Memory B cell (primary cell): Measurements from ENCODE around the gene HEPACAM2.

ENCODE experiments used
- ATAC-seq: fragments of 150-1000 bp; cut with Tn5 transposase; 2 replicates; pipeline ENCODE4 v1.10.0; 2021; ENCODE audit warnings: low read depth, mild to moderate bottlenecking, moderate library complexity
- DNase-seq, 2 donors: peaks; one replicate each; pipeline ENCODE4 v3.0.0; 2022; ENCODE audit warnings: low spot score in 2 of 2
- H3K27ac Mint-ChIP-seq: one replicate; pipeline ENCODE4 v1.8.0; 2022; ENCODE audit warnings: mild to moderate bottlenecking, moderate library complexity, mixed read lengths
- H3K27me3 Mint-ChIP-seq: one replicate; pipeline ENCODE4 v1.8.0; 2022; ENCODE audit warnings: mixed read lengths
- H3K36me3 Mint-ChIP-seq: one replicate; pipeline ENCODE4 v1.8.0; 2022; ENCODE audit warnings: mild to moderate bottlenecking, mixed read lengths
- H3K4me1 Mint-ChIP-seq: one replicate; pipeline ENCODE4 v1.8.0; 2022; ENCODE audit warnings: mixed read lengths
- H3K4me3 Mint-ChIP-seq: one replicate; pipeline ENCODE4 v1.8.0; 2022; ENCODE audit warnings: mild to moderate bottlenecking, moderate library complexity, mixed read lengths
- H3K9me3 Mint-ChIP-seq: one replicate; pipeline ENCODE4 v1.8.0; 2022; ENCODE audit warnings: mixed read lengths

The HEPACAM2 gene

GRCh38 chr7:93228302-93228701 is 2.0 kb upstream of the HEPACAM2 start:
- H3K4me3 Mint-ChIP-seq = no peak overlapping the region

DNA sequence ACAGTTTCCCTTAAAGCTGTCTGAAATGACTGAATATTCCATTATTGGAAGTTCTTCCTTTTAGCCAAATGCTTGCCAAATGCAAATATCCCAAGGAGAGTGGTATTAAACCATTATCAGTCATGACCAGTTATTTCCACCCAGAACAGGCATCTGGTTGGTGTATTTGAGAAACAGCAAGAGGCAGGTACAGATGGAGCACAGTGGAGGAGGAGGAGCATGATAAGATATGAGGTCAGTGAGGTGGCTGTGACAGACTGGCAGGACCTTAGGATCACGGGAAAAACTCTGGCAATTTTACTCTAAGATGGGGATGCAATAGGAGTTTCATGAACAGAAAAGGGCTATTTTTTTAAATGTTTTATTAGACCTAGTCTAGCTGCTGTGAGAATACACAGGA is 6.4 kb downstream of the HEPACAM2 start:
- peaks cover 12% of the 10 kb centered on the region for H3K27me3 Mint-ChIP-seq
- no peaks in the 10 kb centered on the region for H3K4me1 Mint-ChIP-seq
- DNase-seq (no peak), ATAC-seq (no peak)
- H3K27ac Mint-ChIP-seq = no peak overlapping the region
- no peaks in the 10 kb centered on the region for H3K9me3 Mint-ChIP-seq
- H3K36me3 Mint-ChIP-seq = no peaks in the 10 kb centered on the region
- no peak overlapping the region for H3K4me3 Mint-ChIP-seq

More at GRCh38 chr7:93228302-93228701, 2.0 kb upstream of the HEPACAM2 start:
- no peaks in the 10 kb centered on the region for H3K27me3 Mint-ChIP-seq
- H3K9me3 Mint-ChIP-seq = no peaks in the 10 kb centered on the region
- H3K36me3 Mint-ChIP-seq = no peaks in the 10 kb centered on the region
- no peak overlapping the region for H3K27ac Mint-ChIP-seq
- ATAC-seq = no peak
- peaks cover 3% of the 10 kb centered on the region for H3K4me1 Mint-ChIP-seq
- DNase-seq = peak in 1 of 2 donors; percentile 65

- H3K27ac Mint-ChIP-seq = no peak overlapping the region
- no peak for DNase-seq
- no peaks in the 10 kb centered on the region for H3K4me1 Mint-ChIP-seq
- ATAC-seq = no peak
- H3K27me3 Mint-ChIP-seq = peaks cover 12% of the 10 kb centered on the region
- H3K36me3 Mint-ChIP-seq = no peaks in the 10 kb centered on the region
- no peaks in the 10 kb centered on the region for H3K9me3 Mint-ChIP-seq
- no peak overlapping the region for H3K4me3 Mint-ChIP-seq
Observed at GRCh38 chr7:93218997-93219827, 7.1 kb downstream of the HEPACAM2 start.

DNA sequence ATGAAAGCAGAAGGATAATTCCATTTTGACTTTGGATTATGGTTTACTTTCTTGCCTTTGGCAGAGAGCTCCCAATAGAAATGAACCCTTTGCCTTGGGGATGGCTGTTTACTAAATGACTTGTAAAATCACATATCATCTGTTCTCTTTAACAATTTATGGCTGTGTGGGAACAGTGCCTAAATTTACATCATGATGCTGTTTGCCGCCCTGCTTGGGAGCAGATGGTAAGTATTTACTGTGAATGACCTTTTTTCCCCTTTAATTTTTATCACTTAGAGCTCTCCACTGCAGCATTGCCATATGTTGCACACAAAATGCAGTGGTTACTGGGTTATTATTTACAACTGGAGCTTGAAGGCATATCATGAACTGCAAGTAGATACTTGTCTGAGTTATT is 13.4 kb downstream of the HEPACAM2 start:
- Mint-ChIP-seq H3K36me3 (no peaks in the 10 kb centered on the region), H3K27ac (no peak overlapping the region), H3K4me1 (peaks cover 3% of the 10 kb centered on the region), H3K9me3 (no peaks in the 10 kb centered on the region), H3K4me3 (no peak overlapping the region), H3K27me3 (peaks cover 15% of the 10 kb centered on the region)
- DNase-seq (no peak), ATAC-seq (no peak)

GRCh38 chr7:93211228-93211818 is 14.9 kb downstream of the HEPACAM2 start:
- DNase-seq = no peak
- H3K4me1 Mint-ChIP-seq = peaks cover 3% of the 10 kb centered on the region
- peaks cover 12% of the 10 kb centered on the region for H3K27me3 Mint-ChIP-seq

DNA sequence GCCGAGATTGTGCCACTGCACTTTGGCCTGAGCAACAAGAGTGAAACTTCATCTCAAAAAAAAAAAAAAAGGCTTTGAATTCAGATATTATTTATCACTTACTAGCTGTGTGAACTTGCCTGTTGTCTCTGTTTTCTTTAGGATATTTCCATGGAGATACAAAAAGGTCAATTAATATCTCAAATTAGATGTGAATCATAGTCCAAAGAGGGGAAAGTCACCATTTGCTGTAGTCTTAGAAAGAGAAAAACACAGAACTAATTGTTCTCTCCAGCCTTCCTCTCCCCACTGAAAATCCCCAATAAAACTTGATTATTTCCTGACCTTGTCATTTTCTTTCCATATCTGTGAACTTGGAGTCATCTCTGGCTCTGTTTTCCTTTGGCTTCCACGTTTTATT is 21.2 kb downstream of the HEPACAM2 start:
- DNase-seq (no peak), ATAC-seq (no peak)
- no peak overlapping the region for H3K27ac Mint-ChIP-seq
- H3K9me3 Mint-ChIP-seq = no peaks in the 10 kb centered on the region
- no peaks in the 10 kb centered on the region for H3K4me1 Mint-ChIP-seq
- H3K27me3 Mint-ChIP-seq = peaks cover 9% of the 10 kb centered on the region
- no peaks in the 10 kb centered on the region for H3K36me3 Mint-ChIP-seq
- no peak overlapping the region for H3K4me3 Mint-ChIP-seq

More at GRCh38 chr7:93211228-93211818, 14.9 kb downstream of the HEPACAM2 start:
- Mint-ChIP-seq H3K36me3 (no peaks in the 10 kb centered on the region), H3K27ac (no peak overlapping the region), H3K9me3 (no peaks in the 10 kb centered on the region), H3K4me3 (no peak overlapping the region)
- no peak for ATAC-seq

DNA sequence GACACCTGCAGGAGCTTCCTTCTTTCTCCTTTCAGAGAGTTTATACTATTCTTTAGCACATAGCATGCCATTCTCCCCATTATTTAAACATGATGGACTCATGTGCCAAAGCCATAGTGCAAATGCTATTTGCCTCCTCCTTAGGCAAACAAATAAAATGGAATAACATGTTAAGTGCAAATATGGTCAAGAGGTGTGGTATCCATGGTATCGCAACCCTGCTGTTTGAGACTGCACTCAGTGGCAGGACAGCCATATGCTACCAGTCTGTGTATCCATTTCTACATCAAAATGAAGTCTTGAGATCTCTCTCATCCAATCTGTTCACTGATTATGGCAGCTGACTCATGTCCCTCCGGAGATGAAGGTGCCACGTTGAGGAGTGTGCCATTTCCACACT is 22.8 kb downstream of the HEPACAM2 start:
- no peak overlapping the region for H3K4me3 Mint-ChIP-seq
- no peak for DNase-seq
- no peak for ATAC-seq
- H3K36me3 Mint-ChIP-seq = no peaks in the 10 kb centered on the region
- H3K27ac Mint-ChIP-seq = no peak overlapping the region
- no peaks in the 10 kb centered on the region for H3K9me3 Mint-ChIP-seq
- peaks cover 9% of the 10 kb centered on the region for H3K27me3 Mint-ChIP-seq
- no peaks in the 10 kb centered on the region for H3K4me1 Mint-ChIP-seq

DNA sequence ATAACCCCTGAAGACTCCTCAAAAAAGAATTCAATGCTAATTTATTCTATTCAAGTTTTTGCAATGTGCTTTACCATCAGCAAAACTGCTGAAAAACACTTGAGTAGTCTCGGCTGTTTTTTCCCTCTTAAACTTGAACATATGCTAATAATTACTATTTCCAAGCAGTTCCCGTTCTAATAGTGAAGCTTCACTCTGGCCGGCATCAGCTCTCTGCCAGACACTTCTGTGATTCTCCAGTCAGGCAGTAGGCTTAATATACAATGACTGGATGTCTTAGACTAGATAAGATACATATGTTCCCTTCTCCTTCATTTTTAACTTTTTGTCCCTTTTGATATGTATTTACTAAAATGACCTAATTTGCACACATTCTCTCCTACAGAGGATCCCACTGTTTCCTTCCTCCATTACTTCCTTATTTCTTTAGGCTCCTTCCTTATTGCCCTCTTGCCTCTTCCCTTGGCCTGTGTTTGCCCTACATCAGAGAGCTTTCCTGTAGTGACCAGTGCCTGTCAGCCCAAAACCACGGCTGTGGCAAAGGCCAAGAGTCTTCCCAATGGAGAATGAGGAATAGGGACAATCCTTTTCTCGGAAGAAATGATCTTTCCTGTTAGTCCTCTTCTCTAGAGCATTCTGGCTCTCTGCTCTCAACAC is 23.5 kb downstream of the HEPACAM2 start:
- no peaks in the 10 kb centered on the region for H3K4me1 Mint-ChIP-seq

DNA sequence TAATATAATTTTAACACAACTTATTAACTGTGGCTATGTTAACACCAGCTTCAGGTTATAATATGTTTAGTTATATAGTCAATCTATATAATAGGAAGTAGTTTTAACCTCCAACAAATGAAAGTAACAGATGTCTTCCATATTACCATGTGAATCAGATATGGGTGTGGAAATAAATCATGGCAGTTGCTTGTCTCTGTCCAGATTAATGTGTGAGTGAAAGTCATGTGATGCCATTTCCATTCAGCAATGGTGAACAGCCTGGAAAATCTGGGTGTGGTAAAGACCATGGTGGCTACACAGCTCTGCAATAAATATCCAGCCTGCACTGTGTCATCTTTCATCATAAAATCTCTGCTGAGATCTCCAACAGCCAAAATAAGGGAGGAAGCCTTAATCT is 27.8 kb downstream of the HEPACAM2 start:
- no peak for ATAC-seq
- H3K27ac Mint-ChIP-seq = no peak overlapping the region
- H3K36me3 Mint-ChIP-seq = no peaks in the 10 kb centered on the region
- H3K9me3 Mint-ChIP-seq = no peaks in the 10 kb centered on the region
- no peak for DNase-seq
- H3K4me3 Mint-ChIP-seq = no peak overlapping the region
- peaks cover 7% of the 10 kb centered on the region for H3K4me1 Mint-ChIP-seq
- peaks cover 8% of the 10 kb centered on the region for H3K27me3 Mint-ChIP-seq

More for the DNA sequence above, 23.5 kb downstream of the HEPACAM2 start:
- ATAC-seq = no peak
- H3K27ac Mint-ChIP-seq = no peak overlapping the region
- no peaks in the 10 kb centered on the region for H3K36me3 Mint-ChIP-seq
- H3K9me3 Mint-ChIP-seq = no peaks in the 10 kb centered on the region
- H3K4me3 Mint-ChIP-seq = no peak overlapping the region
- DNase-seq = no peak
- H3K27me3 Mint-ChIP-seq = peaks cover 10% of the 10 kb centered on the region

DNA sequence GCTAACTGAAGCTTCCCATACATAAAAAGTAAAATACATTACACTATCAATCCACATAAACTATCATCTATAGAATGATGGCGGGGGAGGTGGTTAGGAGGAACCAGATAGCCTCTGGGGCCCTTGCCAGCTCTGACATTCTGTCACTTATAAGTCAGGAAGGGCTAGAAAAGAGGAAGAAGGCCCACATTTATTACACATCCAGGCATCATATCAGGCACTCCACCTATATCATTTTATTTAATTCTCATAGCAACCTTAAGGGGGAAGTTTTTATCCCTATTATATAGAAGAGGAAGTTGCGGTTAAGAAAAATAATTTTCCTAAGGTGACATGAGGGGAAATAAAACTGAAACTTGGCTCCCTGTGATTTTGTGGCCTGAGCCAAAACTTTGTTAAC is 29.9 kb downstream of the HEPACAM2 start:
- ATAC-seq (peak; percentile 57), DNase-seq (no peak)
- peak overlapping the region; percentile 5 for H3K27ac Mint-ChIP-seq
- no peaks in the 10 kb centered on the region for H3K36me3 Mint-ChIP-seq
- peaks cover 5% of the 10 kb centered on the region for H3K27me3 Mint-ChIP-seq
- no peaks in the 10 kb centered on the region for H3K9me3 Mint-ChIP-seq
- H3K4me3 Mint-ChIP-seq = no peak overlapping the region
- peaks cover 7% of the 10 kb centered on the region for H3K4me1 Mint-ChIP-seq

GRCh38 chr7:93194386-93194785 is 31.9 kb downstream of the HEPACAM2 start:
- no peak for DNase-seq
- H3K9me3 Mint-ChIP-seq = no peaks in the 10 kb centered on the region
- peaks cover 7% of the 10 kb centered on the region for H3K4me1 Mint-ChIP-seq
- no peaks in the 10 kb centered on the region for H3K36me3 Mint-ChIP-seq
- no peak for ATAC-seq
- peaks cover 7% of the 10 kb centered on the region for H3K27me3 Mint-ChIP-seq
- H3K27ac Mint-ChIP-seq = no peak overlapping the region
- H3K4me3 Mint-ChIP-seq = no peak overlapping the region

- ATAC-seq = no peak
- Mint-ChIP-seq H3K9me3 (no peaks in the 10 kb centered on the region), H3K27ac (no peak overlapping the region), H3K36me3 (no peaks in the 10 kb centered on the region), H3K4me3 (no peak overlapping the region), H3K27me3 (peaks cover 3% of the 10 kb centered on the region), H3K4me1 (no peaks in the 10 kb centered on the region)
- no peak for DNase-seq
Observed at GRCh38 chr7:93188870-93189634, 37.2 kb downstream of the HEPACAM2 start.

GRCh38 chr7:93185303-93186027 is 40.8 kb downstream of the HEPACAM2 start:
- no peak for DNase-seq
- ATAC-seq = no peak
- Mint-ChIP-seq H3K27ac (no peak overlapping the region), H3K27me3 (peaks cover 9% of the 10 kb centered on the region), H3K4me3 (no peak overlapping the region), H3K9me3 (no peaks in the 10 kb centered on the region), H3K4me1 (no peaks in the 10 kb centered on the region), H3K36me3 (no peaks in the 10 kb centered on the region)
